ENCODE data around the gene NOP53.
"Not testable (repeated sequence)": the region's sequence is repeated elsewhere in the genome, so short reads cannot be mapped to it uniquely, and the experiment has no call there.

NOP53 gene

GRCh38 chr19:47745010-47745901 is at the start of gene NOP53:
Gene NOP53, plus strand, starts transcription at chr19:47745546. Its CDS starts 14 bp downstream, at chr19:47745560.
- peak; percentile 93 for DNase-seq

GRCh38 chr19:47696635-47697034 is 48.7 kb upstream of the NOP53 start:
- no peak for DNase-seq

- DNase-seq, result peak; percentile 48
Measured at GRCh38 chr19:47697863-47698609, 47.3 kb upstream of the NOP53 start.

GRCh38 chr19:47698631-47699359 is 46.6 kb upstream of the NOP53 start:
- no peak for DNase-seq

- DNase-seq, result peak; percentile 44
Measured at GRCh38 chr19:47699360-47699917, 45.9 kb upstream of the NOP53 start.

GRCh38 chr19:47700934-47701716 is 44.2 kb upstream of the NOP53 start:
- no peak for DNase-seq

GRCh38 chr19:47701717-47702552 is 43.4 kb upstream of the NOP53 start:
- no peak for DNase-seq

GRCh38 chr19:47702671-47703070 is 42.7 kb upstream of the NOP53 start:
- DNase-seq, result no peak

- no peak for DNase-seq
Measured at GRCh38 chr19:47703301-47703700, 42.0 kb upstream of the NOP53 start.

- no peak for DNase-seq
Measured at GRCh38 chr19:47704024-47704423, 41.3 kb upstream of the NOP53 start.

- no peak for DNase-seq
Measured at GRCh38 chr19:47704656-47705055, 40.7 kb upstream of the NOP53 start.

GRCh38 chr19:47707135-47707925 is 38.0 kb upstream of the NOP53 start:
- peak; percentile 82 for DNase-seq

GRCh38 chr19:47711652-47712242 is 33.6 kb upstream of the NOP53 start:
- DNase-seq, result no peak

GRCh38 chr19:47713046-47714021 is 32.0 kb upstream of the NOP53 start, which contains the start of gene EHD2:
Gene EHD2, plus strand, starts transcription at chr19:47713422. Its CDS starts 3,191 bp downstream, at chr19:47716613.
- peak; percentile 19 for DNase-seq

GRCh38 chr19:47714339-47714738 is 31.0 kb upstream of the NOP53 start:
- DNase-seq, result no peak

- DNase-seq, result not testable (repeated sequence)
Measured at GRCh38 chr19:47714855-47715254, 30.5 kb upstream of the NOP53 start.

- DNase-seq, result peak; percentile 43
Measured at GRCh38 chr19:47716270-47716937, 28.9 kb upstream of the NOP53 start.
